ENCODE data around the gene ABCB1.

The ABCB1 gene

GRCh38 chr7:87528730-87529129 lies 72.0 kb downstream of the ABCB1 start:
- no peak for DNase-seq
- Histone ChIP-seq H3K27me3 (ENCODE audit: insufficient read depth, low read depth, severe bottlenecking) (no peaks in the 10 kb centered on the region), H3K9me3 (ENCODE audit: severe bottlenecking) (no peaks in the 10 kb centered on the region), H3K27ac (no peak overlapping the region), H3K4me3 (ENCODE audit: low read depth, low read length) (no peak overlapping the region), H3K36me3 (no peaks in the 10 kb centered on the region)
- TF ChIP-seq CTCF (IDR thresholded peaks at IDR 0.05; ENCODE audit: low read depth, low read length): no peak

- Histone ChIP-seq H3K27me3 (ENCODE audit: insufficient read depth, low read depth, severe bottlenecking) (no peaks in the 10 kb centered on the region), H3K27ac (no peak overlapping the region), H3K36me3 (no peaks in the 10 kb centered on the region), H3K9me3 (ENCODE audit: severe bottlenecking) (no peaks in the 10 kb centered on the region), H3K4me3 (ENCODE audit: low read depth, low read length) (no peak overlapping the region)
- no peak for DNase-seq
- TF ChIP-seq CTCF (IDR thresholded peaks at IDR 0.05; ENCODE audit: low read depth, low read length): no peak
Observed at GRCh38 chr7:87518735-87519134, 81.9 kb downstream of the ABCB1 start.

DNA sequence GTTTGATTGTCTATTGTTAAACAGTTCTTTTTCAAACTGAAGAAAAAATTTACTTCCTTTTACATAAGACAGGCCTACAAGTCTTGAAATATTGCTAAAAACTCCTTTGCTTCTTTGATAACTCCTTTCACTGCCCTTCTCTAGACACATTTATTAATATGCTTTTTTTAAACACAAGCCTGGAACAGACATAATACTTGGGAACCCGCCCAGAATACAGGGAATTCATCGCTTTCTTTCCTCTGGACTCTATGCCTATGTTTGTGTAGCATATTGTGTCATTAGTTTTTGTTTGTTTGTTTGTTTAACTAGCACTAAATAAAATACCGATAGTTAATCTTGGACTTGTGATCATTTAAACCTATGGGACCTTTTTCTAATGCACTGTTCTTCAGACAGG lies 82.8 kb downstream of the ABCB1 start:
- H3K27me3 ChIP-seq (ENCODE audit: insufficient read depth, low read depth, severe bottlenecking): no peaks in the 10 kb centered on the region
- no peak overlapping the region for H3K27ac ChIP-seq
- TF ChIP-seq CTCF (IDR thresholded peaks at IDR 0.05; ENCODE audit: low read depth, low read length): no peak
- no peaks in the 10 kb centered on the region for H3K36me3 ChIP-seq
- DNase-seq: no peak
- no peaks in the 10 kb centered on the region for H3K9me3 ChIP-seq (ENCODE audit: severe bottlenecking)
- no peak overlapping the region for H3K4me3 ChIP-seq (ENCODE audit: low read depth, low read length)

DNA sequence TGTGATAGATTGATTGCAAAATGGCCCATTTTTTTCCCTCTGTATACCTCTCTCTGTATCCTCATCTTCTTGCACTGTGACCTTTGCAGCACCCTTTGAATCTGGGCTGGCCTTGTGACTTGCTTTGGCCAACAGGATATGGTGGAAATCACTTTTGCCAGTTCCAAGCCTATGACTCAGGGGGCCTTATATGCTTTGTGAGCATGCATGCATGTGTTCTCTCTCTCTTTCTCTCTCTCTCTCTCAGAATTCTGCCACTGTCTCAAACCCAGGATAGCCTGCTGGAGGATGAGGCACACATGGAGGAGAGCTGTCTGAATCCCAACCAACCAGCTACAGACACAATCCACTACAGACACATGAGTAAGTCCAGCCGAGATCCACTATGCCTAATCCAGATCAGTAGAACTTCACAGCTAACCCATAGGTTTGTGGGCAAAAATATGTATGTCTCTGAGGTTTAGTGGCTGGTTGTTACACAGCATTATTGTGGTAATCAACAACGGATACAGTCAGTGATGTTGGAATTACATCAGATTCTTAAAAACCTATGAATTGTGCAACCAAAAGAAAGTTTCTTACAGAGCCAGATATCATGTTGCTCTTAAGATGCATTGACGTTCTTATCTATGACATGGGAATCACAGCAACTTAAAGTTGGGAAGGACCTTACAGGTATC lies 83.4 kb downstream of the ABCB1 start:
- H3K36me3 ChIP-seq: no peaks in the 10 kb centered on the region
- H3K27ac ChIP-seq: no peak overlapping the region
- no peak for DNase-seq
- no peaks in the 10 kb centered on the region for H3K27me3 ChIP-seq (ENCODE audit: insufficient read depth, low read depth, severe bottlenecking)
- no peaks in the 10 kb centered on the region for H3K9me3 ChIP-seq (ENCODE audit: severe bottlenecking)
- H3K4me3 ChIP-seq (ENCODE audit: low read depth, low read length): no peak overlapping the region
- no peak for TF ChIP-seq CTCF (IDR thresholded peaks at IDR 0.05; ENCODE audit: low read depth, low read length)

GRCh38 chr7:87513735-87514335 lies 86.8 kb downstream of the ABCB1 start:
- no peaks in the 10 kb centered on the region for H3K36me3 ChIP-seq
- no peak for TF ChIP-seq CTCF (IDR thresholded peaks at IDR 0.05; ENCODE audit: low read depth, low read length)
- DNase-seq: no peak

GRCh38 chr7:87512906-87513305 lies 87.8 kb downstream of the ABCB1 start:
- Histone ChIP-seq H3K36me3 (no peaks in the 10 kb centered on the region), H3K4me3 (ENCODE audit: low read depth, low read length) (no peak overlapping the region), H3K9me3 (ENCODE audit: severe bottlenecking) (no peaks in the 10 kb centered on the region), H3K27ac (no peak overlapping the region), H3K27me3 (ENCODE audit: insufficient read depth, low read depth, severe bottlenecking) (no peaks in the 10 kb centered on the region)
- no peak for DNase-seq
- TF ChIP-seq CTCF (IDR thresholded peaks at IDR 0.05; ENCODE audit: low read depth, low read length): no peak

More at GRCh38 chr7:87513735-87514335, 86.8 kb downstream of the ABCB1 start:
- no peaks in the 10 kb centered on the region for H3K9me3 ChIP-seq (ENCODE audit: severe bottlenecking)
- H3K4me3 ChIP-seq (ENCODE audit: low read depth, low read length): no peak overlapping the region
- no peaks in the 10 kb centered on the region for H3K27me3 ChIP-seq (ENCODE audit: insufficient read depth, low read depth, severe bottlenecking)
- H3K27ac ChIP-seq: no peak overlapping the region

All from WERI-Rb-1 (cell line).